HEK293 (cell line): ENCODE data around the gene RRAGC.

ENCODE experiments used
- AEBP2 ChIP-seq: fragments of 450-650 bp; formaldehyde crosslinking; IDR thresholded peaks from 2 replicates; pipeline ENCODE4 v1.5.1; 2016; ENCODE audit warnings: missing biosample characterization, missing genetic modification characterization, borderline replicate concordance
- REST ChIP-seq: fragments of 450-650 bp; formaldehyde crosslinking; IDR thresholded peaks from 2 replicates; pipeline ENCODE4 v1.5.1; 2016; ENCODE audit warnings: missing biosample characterization, missing genetic modification characterization
- YY1 ChIP-seq: fragments of 450-650 bp; formaldehyde crosslinking; IDR thresholded peaks from 2 replicates; pipeline ENCODE4 v1.5.1; 2018; ENCODE audit warnings: missing biosample characterization, missing genetic modification characterization
- ZBTB10 ChIP-seq: fragments of 450-650 bp; formaldehyde crosslinking; IDR thresholded peaks from 2 replicates; pipeline ENCODE4 v1.5.1; 2016; ENCODE audit warnings: missing biosample characterization, missing genetic modification characterization
- ZNF112 ChIP-seq: fragments of 450-650 bp; formaldehyde crosslinking; IDR thresholded peaks from 2 replicates; pipeline ENCODE4 v1.5.0; 2017; ENCODE audit warnings: missing biosample characterization, missing genetic modification characterization
- ZNF202 ChIP-seq: fragments of 450-650 bp; formaldehyde crosslinking; IDR thresholded peaks from 2 replicates; pipeline ENCODE4 v1.5.1; 2016; ENCODE audit warnings: missing biosample characterization, missing genetic modification characterization, borderline replicate concordance
- ZNF214 ChIP-seq: fragments of 450-650 bp; formaldehyde crosslinking; IDR thresholded peaks from 2 replicates; pipeline ENCODE4 v1.5.1; 2017; ENCODE audit warnings: missing biosample characterization, mild to moderate bottlenecking, missing genetic modification characterization, borderline replicate concordance
- ZNF239 ChIP-seq: fragments of 450-650 bp; formaldehyde crosslinking; IDR thresholded peaks from 2 replicates; pipeline ENCODE4 v1.5.1; 2016; ENCODE audit warnings: missing biosample characterization, missing genetic modification characterization
- ZNF292 ChIP-seq: fragments of 450-650 bp; formaldehyde crosslinking; IDR thresholded peaks from 2 replicates; pipeline ENCODE4 v1.5.1; 2016; ENCODE audit warnings: low read depth, missing biosample characterization, missing genetic modification characterization, borderline replicate concordance
- ZNF391 ChIP-seq: fragments of 450-650 bp; formaldehyde crosslinking; IDR thresholded peaks from 2 replicates; pipeline ENCODE4 v1.5.1; 2016; ENCODE audit warnings: low read depth, missing biosample characterization, missing genetic modification characterization, borderline replicate concordance
- ZNF561 ChIP-seq: fragments of 450-650 bp; IDR thresholded peaks from 2 replicates; pipeline ENCODE4 v1.5.1; 2018; ENCODE audit warnings: missing biosample characterization, missing genetic modification characterization, borderline replicate concordance
- ZNF623 ChIP-seq: fragments of 450-650 bp; formaldehyde crosslinking; IDR thresholded peaks from 2 replicates; pipeline ENCODE4 v1.5.1; 2016; ENCODE audit warnings: missing biosample characterization, missing genetic modification characterization
- ZNF658 ChIP-seq: fragments of 450-650 bp; formaldehyde crosslinking; IDR thresholded peaks from 2 replicates; pipeline ENCODE4; 2016; ENCODE audit warnings: missing biosample characterization, missing genetic modification characterization
- ZNF707 ChIP-seq: fragments of 450-650 bp; formaldehyde crosslinking; IDR thresholded peaks from 2 replicates; pipeline ENCODE4 v1.5.1; 2016; ENCODE audit warnings: missing biosample characterization, missing genetic modification characterization
- ZSCAN16 ChIP-seq: fragments of 450-650 bp; formaldehyde crosslinking; IDR thresholded peaks from 2 replicates; pipeline ENCODE4 v1.5.1; 2016; ENCODE audit warnings: missing biosample characterization, missing genetic modification characterization
- ZSCAN30 ChIP-seq: fragments of 450-650 bp; IDR thresholded peaks from 2 replicates; pipeline ENCODE4 v1.5.1; 2018; ENCODE audit warnings: missing biosample characterization, mild to moderate bottlenecking, missing genetic modification characterization, moderate library complexity
- TF ChIP-seq, protein P1 (sequence below): fragments of 450-650 bp; formaldehyde crosslinking; IDR thresholded peaks from 2 replicates; pipeline ENCODE4 v1.5.1; 2017; ENCODE audit warnings: missing biosample characterization, missing genetic modification characterization
- TF ChIP-seq, protein P2 (sequence below): fragments of 450-650 bp; formaldehyde crosslinking; IDR thresholded peaks from 2 replicates; pipeline ENCODE4 v1.5.1; 2016; ENCODE audit warnings: missing biosample characterization, missing genetic modification characterization
- TF ChIP-seq, protein P3 (sequence below): fragments of 450-650 bp; formaldehyde crosslinking; IDR thresholded peaks from 2 replicates; pipeline ENCODE4 v1.5.1; 2016; ENCODE audit warnings: missing biosample characterization, missing genetic modification characterization, low read depth
- TF ChIP-seq, protein P4 (sequence below): fragments of 450-650 bp; formaldehyde crosslinking; conservative IDR thresholded peaks from 2 replicates; pipeline ENCODE4 v1.5.1; 2016; ENCODE audit warnings: low read depth, missing biosample characterization, missing genetic modification characterization

RRAGC gene

DNA sequence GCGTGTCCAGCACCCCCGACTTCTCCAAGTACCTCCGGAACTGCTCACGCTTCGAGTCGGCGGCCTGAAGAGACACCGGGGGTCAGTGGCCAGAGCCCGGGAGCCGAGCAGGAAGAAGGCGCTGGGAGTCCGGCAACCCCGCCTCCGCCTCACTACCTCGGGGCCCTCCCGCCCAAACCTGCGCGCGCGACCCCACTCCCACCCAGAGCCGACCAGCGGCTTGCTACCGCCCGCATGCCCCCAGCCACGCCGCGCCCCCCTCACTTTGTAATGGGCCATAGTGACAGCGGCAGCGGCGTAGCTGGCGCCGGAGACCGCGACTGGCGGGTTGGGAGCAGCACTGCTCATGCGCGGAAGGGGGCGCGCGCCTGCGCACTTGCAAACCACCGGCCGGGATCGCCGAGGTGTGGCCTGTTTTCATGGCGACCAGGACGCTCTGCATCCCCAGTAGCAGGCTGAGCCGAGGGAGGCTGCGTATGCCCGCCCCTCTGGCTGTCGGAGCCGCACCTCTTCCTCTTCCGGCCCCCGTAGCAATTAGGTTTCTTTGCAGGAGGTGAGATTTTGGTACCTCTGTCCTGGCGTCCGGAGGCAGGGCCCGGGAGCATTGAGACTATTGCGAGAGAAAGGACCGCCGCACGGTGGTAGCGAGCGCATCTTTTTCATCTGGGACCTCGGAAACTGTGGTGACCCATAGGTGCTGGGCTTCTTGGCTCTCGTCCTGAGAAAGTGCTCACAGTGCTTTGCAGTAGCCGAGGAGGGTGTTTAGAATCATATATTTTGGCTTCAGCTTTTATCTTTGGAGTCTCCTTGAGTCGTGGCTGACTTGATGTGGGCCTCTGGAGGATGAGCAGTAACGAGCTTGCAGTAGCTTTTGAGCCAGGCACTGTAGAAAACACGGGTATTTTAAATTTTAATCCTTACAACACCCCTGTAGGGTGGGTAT lies 13.7 kb upstream of the RRAGC start, which contains the start of gene MYCBP (continued):
- TF ChIP-seq, protein P1, sequence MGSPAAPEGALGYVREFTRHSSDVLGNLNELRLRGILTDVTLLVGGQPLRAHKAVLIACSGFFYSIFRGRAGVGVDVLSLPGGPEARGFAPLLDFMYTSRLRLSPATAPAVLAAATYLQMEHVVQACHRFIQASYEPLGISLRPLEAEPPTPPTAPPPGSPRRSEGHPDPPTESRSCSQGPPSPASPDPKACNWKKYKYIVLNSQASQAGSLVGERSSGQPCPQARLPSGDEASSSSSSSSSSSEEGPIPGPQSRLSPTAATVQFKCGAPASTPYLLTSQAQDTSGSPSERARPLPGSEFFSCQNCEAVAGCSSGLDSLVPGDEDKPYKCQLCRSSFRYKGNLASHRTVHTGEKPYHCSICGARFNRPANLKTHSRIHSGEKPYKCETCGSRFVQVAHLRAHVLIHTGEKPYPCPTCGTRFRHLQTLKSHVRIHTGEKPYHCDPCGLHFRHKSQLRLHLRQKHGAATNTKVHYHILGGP: no peak
- TF ChIP-seq ZNF658 (tag by site-specific recombination) (no peak), ZSCAN16 (tag by site-specific recombination) (no peak), ZNF707 (tag by site-specific recombination) (no peak), ZBTB10 (tag by site-specific recombination) (no peak), ZNF112 (tag by site-specific recombination) (no peak), ZNF561 (tag by site-specific recombination) (no peak), ZNF292 (no peak), ZNF391 (no peak), REST (tag by site-specific recombination) (no peak), ZNF202 (no peak), ZNF239 (tag by site-specific recombination) (no peak), ZNF214 (tag by site-specific recombination) (no peak), ZSCAN30 (tag by site-specific recombination) (0 out of 2 replicates have a peak, but pooled peaks have one; percentile 42), AEBP2 (tag by site-specific recombination) (no peak), YY1 (tag by site-specific recombination) (0 out of 2 replicates have a peak, but pooled peaks have one; percentile 9), ZNF623 (no peak)
- TF ChIP-seq, protein P2, sequence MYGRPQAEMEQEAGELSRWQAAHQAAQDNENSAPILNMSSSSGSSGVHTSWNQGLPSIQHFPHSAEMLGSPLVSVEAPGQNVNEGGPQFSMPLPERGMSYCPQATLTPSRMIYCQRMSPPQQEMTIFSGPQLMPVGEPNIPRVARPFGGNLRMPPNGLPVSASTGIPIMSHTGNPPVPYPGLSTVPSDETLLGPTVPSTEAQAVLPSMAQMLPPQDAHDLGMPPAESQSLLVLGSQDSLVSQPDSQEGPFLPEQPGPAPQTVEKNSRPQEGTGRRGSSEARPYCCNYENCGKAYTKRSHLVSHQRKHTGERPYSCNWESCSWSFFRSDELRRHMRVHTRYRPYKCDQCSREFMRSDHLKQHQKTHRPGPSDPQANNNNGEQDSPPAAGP (tag by site-specific recombination): no peak; the same call in 1 of the 2 replicates
- TF ChIP-seq, protein P3, sequence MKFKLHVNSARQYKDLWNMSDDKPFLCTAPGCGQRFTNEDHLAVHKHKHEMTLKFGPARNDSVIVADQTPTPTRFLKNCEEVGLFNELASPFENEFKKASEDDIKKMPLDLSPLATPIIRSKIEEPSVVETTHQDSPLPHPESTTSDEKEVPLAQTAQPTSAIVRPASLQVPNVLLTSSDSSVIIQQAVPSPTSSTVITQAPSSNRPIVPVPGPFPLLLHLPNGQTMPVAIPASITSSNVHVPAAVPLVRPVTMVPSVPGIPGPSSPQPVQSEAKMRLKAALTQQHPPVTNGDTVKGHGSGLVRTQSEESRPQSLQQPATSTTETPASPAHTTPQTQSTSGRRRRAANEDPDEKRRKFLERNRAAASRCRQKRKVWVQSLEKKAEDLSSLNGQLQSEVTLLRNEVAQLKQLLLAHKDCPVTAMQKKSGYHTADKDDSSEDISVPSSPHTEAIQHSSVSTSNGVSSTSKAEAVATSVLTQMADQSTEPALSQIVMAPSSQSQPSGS (tag by site-specific recombination): no peak
- TF ChIP-seq, protein P4, sequence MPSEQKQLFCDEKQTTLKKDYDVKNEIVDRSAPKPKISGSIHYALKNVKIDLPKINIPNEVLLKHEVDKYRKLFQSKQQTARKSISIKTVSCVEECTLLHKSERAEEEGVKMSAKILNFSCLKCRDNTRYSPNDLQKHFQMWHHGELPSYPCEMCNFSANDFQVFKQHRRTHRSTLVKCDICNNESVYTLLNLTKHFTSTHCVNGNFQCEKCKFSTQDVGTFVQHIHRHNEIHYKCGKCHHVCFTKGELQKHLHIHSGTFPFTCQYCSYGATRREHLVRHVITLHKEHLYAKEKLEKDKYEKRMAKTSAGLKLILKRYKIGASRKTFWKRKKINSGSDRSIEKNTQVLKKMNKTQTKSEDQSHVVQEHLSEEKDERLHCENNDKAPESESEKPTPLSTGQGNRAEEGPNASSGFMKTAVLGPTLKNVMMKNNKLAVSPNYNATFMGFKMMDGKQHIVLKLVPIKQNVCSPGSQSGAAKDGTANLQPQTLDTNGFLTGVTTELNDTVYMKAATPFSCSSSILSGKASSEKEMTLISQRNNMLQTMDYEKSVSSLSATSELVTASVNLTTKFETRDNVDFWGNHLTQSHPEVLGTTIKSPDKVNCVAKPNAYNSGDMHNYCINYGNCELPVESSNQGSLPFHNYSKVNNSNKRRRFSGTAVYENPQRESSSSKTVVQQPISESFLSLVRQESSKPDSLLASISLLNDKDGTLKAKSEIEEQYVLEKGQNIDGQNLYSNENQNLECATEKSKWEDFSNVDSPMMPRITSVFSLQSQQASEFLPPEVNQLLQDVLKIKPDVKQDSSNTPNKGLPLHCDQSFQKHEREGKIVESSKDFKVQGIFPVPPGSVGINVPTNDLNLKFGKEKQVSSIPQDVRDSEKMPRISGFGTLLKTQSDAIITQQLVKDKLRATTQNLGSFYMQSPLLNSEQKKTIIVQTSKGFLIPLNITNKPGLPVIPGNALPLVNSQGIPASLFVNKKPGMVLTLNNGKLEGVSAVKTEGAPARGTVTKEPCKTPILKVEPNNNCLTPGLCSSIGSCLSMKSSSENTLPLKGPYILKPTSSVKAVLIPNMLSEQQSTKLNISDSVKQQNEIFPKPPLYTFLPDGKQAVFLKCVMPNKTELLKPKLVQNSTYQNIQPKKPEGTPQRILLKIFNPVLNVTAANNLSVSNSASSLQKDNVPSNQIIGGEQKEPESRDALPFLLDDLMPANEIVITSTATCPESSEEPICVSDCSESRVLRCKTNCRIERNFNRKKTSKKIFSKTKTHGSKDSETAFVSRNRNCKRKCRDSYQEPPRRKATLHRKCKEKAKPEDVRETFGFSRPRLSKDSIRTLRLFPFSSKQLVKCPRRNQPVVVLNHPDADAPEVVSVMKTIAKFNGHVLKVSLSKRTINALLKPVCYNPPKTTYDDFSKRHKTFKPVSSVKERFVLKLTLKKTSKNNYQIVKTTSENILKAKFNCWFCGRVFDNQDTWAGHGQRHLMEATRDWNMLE: 0 out of 2 replicates have a peak, but pooled peaks have one; percentile 41
